HG02938 (cell line): Measurements from ENCODE around the gene SPTBN2.

Source experiments
- ATAC-seq: cut with Tn5 transposase; IDR thresholded peaks from one replicate; pipeline ENCODE4 v1.9.1; 2021; ENCODE audit warnings: mild to moderate bottlenecking, moderate library complexity; ENCODE audit not compliant: unreplicated experiment

The SPTBN2 gene

DNA sequence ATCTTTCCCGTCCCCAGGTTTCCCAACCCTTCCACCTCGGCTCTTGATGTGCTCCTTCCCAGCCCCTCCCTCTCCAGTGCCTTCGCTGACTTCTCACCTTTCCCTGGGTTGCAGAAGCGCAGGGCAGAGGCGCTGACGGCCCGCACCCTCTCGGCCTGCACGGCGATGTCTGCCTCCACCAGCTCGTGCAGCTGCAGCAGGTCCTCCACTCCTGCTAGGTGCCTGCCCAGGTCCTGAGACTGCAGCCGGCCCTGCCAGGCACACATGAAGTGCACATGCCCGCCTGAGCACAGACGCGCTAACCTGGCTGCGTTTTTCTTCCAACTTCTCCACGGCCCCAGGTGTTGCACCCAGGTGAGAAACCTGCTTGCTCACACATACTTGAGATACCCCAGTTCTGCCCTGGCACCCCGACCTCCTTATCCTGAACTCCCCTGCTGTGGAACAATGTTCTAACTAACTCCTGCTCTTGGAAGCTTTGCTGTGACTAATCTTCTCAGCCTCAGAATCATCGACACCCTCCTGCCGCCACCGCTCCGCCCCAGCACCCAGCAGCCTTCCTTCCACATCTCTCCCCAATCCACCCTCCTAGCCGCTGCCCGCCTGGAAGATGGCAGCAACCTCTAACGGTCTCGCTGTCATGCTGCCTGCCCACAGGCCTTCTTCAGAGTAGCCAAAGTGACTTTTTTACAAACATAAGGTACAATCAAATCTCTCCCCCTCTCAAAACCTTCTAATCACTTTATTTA is 23.3 kb downstream of the SPTBN2 start:
- ATAC-seq = no peak

DNA sequence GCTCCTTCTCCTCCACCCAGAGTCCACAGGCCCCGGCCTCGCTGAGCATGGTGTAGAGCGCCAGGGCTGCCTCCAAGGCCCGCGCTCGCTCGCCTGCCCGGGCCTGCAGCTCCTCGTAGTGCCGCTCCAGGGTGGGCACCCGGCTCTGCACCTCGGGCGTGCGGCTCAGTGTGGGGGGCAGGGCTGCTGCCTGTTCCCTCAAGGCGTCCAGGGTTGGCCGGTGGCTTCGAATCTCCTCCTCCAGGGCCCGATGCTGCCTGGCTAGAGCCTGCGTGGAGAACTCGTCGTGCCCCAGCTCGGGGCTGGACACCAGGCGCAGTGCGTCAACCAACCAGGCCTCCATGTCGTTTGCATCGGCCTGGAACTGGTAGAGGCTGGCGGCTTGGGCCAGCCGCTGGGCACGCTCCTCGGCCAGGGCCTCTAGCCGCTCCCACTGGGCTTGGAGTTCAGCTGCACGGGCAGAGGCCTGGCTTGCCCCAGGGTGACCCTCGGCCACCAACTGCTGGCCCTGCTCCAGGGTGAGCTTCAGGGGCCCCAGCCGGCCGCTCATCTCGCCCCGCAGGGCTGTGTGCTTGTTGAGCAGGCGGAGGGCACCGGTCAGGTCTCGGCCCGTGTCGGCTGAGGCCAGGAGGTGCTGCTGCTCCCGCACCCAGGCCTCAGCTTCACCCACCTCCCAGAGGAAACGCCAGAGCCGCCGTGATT is 24.2 kb downstream of the SPTBN2 start:
- ATAC-seq = no peak

DNA sequence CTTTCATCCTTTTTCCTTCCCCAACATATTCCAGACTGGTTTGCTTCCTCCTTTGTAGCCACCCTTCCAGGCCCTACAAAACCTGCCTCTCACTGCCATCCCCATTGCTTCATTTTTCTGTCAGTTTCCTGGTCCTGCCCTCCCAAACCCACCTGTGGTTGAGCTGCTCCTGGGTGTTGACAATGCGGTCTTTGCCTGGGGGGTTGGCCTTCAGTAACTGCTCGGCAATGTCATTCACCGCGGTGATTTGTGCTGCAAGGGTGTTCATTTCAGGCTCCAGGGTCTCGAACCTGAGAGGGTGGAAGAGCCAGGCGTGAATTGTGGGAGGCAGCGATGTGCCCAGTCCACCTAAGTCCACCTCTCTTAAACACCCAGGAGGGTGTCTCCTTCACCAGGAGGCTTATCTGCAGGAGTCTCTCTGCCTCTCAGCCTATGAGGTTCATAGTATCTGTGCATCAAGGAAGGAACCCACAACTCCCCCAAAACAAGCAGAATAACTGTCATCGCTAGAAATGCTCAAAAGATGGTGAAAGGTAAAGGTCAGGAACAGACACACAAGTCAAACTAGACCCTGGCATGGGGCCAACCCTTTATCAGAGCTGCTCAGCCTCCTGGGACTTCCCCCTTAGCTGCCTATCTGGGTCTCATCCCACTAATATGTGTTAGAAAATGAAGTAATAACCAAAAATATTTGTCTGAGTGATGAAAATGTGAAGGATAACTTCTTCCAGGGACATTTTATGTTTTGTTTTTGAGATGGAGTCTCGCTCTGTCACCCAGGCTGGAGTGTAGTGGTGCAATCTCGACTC is 27.4 kb downstream of the SPTBN2 start:
- no peak for ATAC-seq

DNA sequence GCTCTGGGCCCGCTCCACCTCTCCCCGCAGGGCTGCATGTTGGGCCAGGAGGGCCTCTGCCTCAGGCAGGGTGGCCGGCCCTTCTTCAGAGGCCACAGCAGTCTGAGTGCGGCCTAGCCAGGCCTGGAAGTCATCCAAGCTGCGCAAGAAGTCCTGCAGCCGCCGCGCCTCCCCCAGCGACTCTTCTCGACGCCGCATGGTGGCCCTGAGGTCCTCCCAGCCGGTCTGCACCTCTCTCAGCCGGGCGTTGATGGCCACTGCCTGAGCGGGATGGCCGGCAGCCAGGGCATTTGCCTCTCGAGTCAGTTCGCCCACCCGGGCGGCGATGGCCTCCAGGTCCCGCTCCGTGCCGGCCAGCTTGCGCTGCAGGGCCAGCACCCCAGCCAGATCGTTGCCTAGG is 28.3 kb downstream of the SPTBN2 start:
- no peak for ATAC-seq

DNA sequence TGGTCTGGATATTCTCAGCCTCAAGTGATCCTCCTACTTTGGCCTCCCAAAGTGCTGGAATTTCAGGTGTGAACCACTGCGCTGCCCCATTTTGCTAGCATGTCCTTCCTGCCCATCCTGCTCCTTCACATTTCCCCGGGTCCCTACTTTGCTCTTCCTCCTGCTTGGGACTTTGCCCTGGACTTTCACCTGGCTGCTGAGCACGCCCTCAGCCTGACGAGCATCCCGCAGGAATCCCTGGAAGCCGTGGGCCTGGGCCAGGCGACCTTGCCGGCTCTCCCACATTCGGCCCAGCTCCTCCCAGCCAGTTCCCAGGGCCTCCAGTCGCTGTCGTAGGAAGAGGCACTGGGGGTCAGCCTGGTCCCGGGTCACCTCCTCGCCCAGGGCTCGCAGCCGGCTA is 28.7 kb downstream of the SPTBN2 start:
- no peak for ATAC-seq

DNA sequence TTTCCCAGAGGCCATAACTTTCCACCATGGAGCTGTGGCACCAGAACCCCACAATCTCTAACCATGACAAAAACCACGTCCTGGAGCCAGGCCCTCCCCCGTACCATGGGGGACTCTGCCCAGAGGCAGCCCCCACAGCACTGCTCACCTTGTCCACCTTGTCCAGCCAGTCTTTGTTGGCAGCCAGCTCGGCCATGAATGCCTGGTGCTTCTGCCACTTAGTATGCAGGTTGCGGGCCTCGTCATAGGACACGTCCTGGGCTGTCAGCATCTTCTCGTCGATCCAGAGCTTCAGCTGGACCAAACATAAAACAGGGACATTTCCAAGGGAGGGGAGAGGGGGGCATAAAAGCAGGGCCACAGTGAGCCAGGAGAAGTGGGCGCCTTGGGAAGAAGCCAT is 30.5 kb downstream of the SPTBN2 start:
- no peak for ATAC-seq

DNA sequence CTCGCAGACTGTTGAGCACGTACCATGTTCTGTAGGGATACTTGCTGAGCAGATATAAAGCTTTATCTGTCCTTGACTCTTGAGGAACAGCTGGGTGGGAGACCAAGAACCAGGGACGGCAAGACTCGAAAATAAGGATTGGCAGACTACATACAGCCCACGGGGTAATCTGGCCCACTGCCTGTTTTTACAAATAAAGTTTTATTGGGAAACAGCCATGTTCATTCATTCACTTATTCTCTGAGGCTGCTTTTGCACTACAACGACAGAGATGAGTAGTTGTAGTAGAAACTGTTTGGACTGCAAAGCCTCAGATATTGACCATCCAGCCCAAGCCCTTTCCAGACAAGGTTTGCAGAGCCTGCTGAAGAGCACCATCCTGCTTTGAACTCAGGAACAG is 31.0 kb downstream of the SPTBN2 start:
- ATAC-seq = no peak

DNA sequence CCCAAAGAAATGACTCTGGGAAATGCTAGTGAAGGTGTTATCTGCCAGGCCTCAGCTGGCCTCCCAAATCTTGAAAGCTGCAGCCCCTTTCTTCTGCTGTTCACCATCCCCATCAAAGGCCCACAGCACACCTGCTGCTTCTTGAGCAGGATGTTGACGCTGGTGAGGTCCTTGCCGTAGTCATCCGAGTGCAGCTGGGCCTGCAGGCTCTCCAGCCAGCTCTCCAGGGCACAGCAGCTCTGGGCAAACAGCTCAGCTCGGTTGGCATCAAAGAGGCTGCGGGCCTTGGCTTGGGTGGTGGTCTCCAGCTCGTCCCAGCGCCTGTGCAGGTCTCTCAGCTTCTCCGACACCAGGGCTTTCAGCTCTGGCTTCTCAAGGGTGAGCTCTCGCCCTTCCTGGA is 32.9 kb downstream of the SPTBN2 start:
- ATAC-seq = no peak

DNA sequence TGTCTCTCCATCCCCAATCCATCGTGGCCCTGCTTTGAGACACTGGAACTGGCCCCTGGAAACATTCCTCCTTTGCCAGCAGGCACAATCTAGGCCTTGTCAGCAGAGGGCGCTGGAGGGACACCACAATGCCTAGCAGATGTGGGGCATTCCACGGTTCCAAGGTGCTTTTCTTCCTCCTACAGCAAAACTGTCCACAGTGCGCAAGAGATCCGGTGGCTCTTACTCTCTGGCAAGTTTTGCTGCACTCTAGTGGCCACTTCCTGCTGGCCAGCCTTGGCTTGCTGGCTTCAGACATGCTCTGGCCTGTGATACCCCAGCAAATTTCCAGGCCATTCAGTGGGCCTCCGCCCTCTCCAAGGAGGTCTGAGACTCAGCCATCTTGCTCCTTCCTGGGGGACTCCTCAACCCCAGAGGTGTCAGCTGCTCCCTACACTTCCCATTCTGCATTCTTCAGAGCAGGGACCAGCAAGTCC is 34.2 kb downstream of the SPTBN2 start:
- no peak for ATAC-seq

DNA sequence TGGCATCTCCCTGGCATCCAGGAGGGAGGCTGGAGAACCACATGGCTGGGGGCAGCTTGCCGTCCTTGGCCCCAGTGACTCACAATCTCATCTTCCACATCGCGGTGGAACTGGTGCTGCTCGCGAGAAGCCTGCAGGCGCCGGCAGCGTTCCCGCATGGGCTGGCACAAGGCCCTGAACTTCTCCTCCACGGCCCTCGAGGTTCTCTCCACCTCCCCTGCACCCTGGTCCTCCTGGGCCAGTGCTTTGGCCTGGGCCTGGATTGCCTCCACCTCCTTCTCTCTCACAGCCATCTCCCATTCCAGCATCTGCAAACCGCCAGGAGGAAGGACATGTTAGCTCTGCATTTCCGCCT is 35.0 kb downstream of the SPTBN2 start:
- ATAC-seq = no peak

DNA sequence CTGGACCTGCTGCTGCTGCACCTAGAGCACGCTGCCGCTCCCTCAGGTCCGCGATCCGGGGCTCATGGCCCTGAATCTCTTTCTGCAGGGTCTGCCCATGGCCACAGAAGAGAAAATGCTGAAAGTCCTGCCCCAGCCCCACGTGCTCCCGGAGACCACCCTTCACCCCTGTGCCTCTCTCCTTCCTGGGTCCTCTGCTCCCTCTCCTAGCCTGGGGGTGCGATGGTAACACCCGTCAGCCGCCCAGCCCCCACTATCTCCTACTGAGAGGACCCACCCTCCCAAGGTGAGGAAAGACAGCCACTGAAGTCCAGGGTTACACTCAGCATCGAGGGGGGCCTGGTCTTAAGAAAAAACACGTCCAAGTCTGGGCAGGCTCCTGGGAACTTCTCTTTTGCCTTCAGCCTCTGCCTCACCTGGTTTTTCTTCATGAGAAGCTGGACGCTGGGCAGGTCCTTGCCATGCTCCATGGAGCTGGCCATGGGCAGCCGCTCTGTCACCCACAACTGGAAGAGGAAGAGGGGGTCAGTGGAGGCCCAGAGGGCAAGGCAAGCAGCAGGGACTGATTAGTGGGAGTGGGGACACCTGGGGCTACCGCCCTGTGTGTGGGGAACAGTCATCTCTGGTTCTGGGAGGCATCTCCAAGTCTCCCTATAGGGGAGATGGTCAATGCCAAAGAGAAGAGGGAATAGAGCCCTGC is 35.5 kb downstream of the SPTBN2 start:
- ATAC-seq = no peak

DNA sequence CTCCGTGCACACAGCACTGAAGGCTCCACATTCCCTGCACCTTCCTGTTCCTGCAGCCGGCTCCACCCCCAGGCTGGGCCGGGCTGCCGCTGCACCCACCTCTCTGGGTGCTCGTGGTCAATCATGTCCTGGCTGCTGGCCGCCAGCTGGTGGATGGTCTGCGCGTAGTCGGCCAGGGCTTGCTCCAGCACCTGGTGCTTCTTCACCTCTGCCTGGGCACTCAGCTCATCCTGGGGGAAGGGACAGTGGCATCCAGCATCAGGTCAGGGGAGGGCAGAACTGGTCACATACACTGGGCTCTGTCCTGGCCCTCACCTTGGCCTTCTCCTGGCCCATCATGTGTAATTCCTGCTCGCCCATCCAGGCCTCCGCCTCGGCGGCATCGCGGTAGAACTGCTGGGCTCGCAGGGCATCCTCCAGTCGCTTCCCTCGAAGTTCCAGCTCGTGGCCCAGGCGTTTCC is 36.1 kb downstream of the SPTBN2 start:
- ATAC-seq = no peak

DNA sequence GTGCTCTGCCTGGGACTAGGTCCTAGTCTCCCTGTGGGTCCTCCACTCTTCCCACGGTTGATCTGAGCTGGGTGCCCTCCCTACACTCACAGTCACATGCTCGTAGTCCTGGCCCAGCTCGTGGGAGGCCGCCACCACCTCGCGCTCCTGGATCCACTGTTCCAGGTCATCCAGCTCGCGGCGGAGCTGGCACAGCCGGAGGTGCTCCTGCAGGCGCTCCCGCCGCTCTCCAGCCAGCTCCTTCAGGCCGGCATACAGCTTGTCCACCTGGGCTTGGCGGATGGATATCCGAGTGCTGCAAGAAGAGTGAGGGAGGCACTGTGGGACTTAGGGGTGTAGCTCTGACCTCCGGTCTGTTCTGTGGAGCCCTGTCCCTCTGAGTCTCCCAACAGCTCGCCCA is 36.6 kb downstream of the SPTBN2 start:
- ATAC-seq = no peak

DNA sequence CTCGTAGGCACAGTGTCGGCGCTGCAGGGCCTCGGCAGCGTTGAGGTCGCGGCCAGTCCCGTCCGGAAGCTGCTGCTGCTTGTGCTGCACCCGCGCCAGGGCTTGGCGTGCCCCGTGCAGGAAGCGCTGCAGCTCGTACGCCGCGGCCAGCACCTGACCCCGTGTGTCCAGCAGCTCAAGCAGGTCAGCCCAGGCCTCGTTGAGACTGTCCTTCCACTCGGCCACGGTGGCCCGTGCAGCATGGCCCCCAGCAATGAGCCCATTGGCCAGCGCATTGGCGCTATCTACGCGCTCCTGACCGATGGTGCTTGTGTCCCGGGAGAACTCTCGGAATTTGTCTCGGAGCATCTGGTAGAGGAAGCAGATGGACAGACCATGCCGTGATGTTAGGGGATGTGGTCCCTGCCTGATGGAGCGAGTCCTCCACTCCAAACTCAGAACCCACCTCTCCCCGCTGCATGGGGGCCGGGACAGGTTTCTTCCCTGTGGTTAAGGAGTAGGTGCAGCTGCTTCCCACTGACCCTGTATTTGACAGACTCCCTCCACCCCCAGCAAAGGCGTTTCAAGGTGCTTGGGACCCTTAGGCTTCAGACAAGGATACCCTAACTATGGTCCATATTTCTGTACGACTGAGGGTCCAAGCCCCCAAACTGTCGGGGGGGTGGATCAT is 37.6 kb downstream of the SPTBN2 start:
- ATAC-seq = no peak

DNA sequence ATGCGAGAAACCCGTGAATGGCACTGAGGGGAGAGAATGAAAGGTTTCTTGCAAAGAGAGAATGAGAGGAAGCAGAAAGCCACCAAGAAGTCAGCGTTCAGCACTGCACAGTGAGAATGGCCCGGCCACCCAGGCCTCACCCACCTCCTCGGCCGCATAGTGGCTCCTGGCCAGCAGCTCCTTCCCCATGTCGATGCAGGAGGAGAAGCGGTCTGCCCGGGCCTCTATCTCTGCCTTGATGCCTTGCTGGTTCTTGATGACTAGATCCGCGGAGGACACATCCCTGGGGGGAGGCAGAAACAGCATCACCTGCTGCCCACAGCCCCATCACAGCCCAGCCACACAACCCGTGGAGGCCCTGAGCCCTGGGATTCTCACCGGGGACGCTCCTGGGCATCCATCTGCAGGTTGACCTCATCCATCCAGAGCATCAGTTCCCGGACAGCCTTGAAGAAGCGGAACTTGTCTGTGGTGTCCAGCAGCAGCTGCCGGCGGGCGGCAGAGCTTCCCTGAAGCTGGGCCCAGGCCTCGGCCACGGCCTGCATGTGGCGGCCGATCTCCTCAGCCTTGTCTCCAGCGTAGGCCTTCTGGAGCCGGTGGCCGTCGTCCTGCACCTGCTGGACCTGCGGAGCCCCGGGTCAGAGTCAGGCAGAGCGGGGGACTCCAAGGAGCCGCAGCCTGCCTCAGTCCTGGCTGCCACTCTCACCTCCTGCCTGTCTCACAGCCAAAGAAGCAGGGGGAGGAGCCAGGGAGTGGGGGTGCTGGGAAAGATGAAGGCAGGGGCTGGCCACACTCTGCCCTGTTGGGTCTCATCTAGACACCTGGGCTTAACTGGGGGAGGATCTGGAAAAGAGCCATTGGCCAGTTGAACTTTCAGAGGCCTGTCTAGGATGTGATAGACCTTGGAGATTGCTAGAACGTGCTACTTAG is 39.1 kb downstream of the SPTBN2 start:
- no peak for ATAC-seq

DNA sequence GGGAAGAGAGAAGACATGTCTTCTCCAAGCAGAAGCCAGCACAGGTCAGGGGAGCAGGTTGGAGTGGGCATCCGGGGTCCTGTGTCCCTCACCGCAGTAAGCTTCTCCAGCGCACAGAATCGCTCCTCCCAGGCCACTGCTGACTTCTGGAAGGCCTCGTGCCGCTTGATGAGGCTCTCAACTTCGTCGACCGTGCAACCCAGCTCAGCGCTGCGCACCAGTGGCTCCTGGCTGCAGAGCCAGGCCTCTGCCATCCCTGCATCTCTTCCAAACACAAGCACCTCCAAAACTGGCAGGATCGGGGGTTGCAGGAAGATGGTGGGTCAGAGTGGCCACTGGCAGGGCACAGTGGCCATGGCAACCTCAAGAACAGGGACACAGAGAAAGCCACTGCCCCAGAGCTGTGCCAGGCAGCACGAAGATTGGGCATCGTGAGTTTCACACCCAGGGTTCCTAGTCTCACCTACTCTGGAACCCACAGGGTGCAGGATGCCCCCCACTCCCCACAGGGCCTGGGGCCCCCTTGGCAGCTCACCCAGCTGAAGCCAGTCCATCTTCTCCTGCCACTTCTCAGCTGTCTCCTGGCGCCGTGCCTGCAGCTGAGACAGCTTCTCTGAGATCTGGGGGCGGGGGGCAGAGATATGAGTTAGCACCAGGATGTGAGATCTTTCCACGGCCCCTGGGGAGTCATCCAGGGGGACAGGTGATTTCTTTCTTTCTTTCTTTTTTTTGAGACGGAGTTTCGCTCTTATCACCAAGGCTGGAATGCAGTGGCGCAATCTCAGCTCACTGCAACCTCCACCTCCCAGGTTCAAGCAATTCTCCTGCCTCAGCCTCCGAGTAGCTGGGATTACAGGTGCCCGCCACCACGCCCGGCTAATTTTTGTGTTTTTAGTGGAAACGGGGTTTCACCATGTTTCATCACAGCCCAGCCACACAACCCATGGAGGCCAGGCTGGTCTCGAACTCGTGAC is 40.2 kb downstream of the SPTBN2 start:
- ATAC-seq = no peak

DNA sequence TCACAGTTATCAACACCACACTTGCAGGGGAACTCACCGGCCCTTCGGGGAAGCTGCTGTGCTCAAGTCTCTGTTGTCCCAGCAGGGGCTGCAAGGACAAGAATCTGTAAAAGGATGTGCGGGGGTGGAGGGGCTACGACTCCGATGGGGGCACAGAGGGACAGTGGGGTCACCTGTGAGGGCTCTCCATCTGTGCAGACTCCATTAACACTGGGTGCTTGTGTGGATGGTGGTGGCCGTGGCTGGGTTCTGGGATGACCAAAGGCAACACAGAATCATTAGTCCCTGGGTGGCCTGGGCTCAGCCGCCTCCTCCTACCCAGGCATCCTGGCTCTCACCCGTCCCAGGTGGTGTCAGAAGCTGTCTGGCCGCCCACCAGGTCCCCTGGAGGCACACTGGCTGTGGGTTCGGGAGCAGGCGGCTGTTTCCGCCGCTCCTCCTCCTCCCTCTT is 41.2 kb downstream of the SPTBN2 start:
- no peak for ATAC-seq
